Measurements from ENCODE around the gene LPAR5. TPM values are rescaled to one million over a fixed set of nuclear protein-coding genes. Genes with fewer than 3 reads are reported as not detected.
A peak's percentile ranks its signal among the peaks of the same experiment; 100 is the strongest.

The LPAR5 gene
- total and polyA plus RNA-seq, 2 of the 13 experiments (the other 11 are each of a cell fraction or from before 2014, with no cell fraction given) = 0.09 to 0.32 TPM

GRCh38 chr12:6613776-6614512, 21.8 kb downstream of the LPAR5 start (continued):
- TF ChIP-seq POGK (CRISPR knock-in tag; conservative IDR thresholded peaks at IDR 0.05) = peak; percentile 71; the same call in 1 of the 2 replicates
- TF ChIP-seq SMARCE1 (IDR thresholded peaks at IDR 0.05; ENCODE audit: borderline replicate concordance) = no peak
- no peak for TF ChIP-seq JUNB (CRISPR knock-in tag; IDR thresholded peaks at IDR 0.05; ENCODE audit: borderline replicate concordance)
- TF ChIP-seq HIC2 (CRISPR knock-in tag; IDR thresholded peaks at IDR 0.05; ENCODE audit: low read depth) = peak; percentile 66; the same call in 1 of the 2 replicates
- no peak; the same call in 1 of the 2 replicates for TF ChIP-seq ZNF3 (CRISPR knock-in tag; IDR thresholded peaks at IDR 0.05)
- TF ChIP-seq HOMEZ (CRISPR knock-in tag; IDR thresholded peaks at IDR 0.05; ENCODE audit: low read depth) = no peak
- no peak for TF ChIP-seq ZNF776 (CRISPR knock-in tag; IDR thresholded peaks at IDR 0.05)
- TF ChIP-seq PATZ1 (CRISPR knock-in tag; IDR thresholded peaks at IDR 0.05) = peak; percentile 38; the same call in 1 of the 2 replicates
- TF ChIP-seq KAT8 (CRISPR knock-in tag; IDR thresholded peaks at IDR 0.05) = peak; percentile 41; the same call in 1 of the 2 replicates
- peak; percentile 50; the same call in 1 of the 2 replicates for TF ChIP-seq ZNF777 (CRISPR knock-in tag; IDR thresholded peaks at IDR 0.05)
- peak; percentile 67; the same call in 1 of the 2 replicates for TF ChIP-seq SKIL (CRISPR knock-in tag; IDR thresholded peaks at IDR 0.05; ENCODE audit: borderline replicate concordance)
- TF ChIP-seq NR2F6 (IDR thresholded peaks at IDR 0.05) = peak; percentile 61
- peak; percentile 74 for TF ChIP-seq NR2F6 (CRISPR knock-in tag; IDR thresholded peaks at IDR 0.05)
- TF ChIP-seq ZNF333 (CRISPR knock-in tag; IDR thresholded peaks at IDR 0.05; ENCODE audit: borderline replicate concordance) = 0 out of 2 replicates have a peak, but pooled peaks have one; percentile 46
- no peak for TF ChIP-seq ZNF343 (CRISPR knock-in tag; IDR thresholded peaks at IDR 0.05)
- peak; percentile 92 for TF ChIP-seq ZNF263 (CRISPR knock-in tag; IDR thresholded peaks at IDR 0.05)
- TF ChIP-seq ZNF282 (IDR thresholded peaks at IDR 0.05; ENCODE audit: partially characterized antibody) = no peak
- TF ChIP-seq DMAP1 (CRISPR knock-in tag; IDR thresholded peaks at IDR 0.05) = peak; percentile 43; the same call in 1 of the 2 replicates
- 0 out of 2 replicates have a peak, but pooled peaks have one; percentile 23 for TF ChIP-seq ESRRA (CRISPR knock-in tag; IDR thresholded peaks at IDR 0.05; ENCODE audit: low read depth)
- no peak for TF ChIP-seq ZNF580 (CRISPR knock-in tag; IDR thresholded peaks at IDR 0.05; ENCODE audit: borderline replicate concordance, low read depth)
- peak; percentile 37 for TF ChIP-seq TARDBP (CRISPR knock-in tag; IDR thresholded peaks at IDR 0.05)

All from HepG2 (cell line).